ENCODE data around the gene GNG7. TPM values are rescaled to one million over a fixed set of nuclear protein-coding genes. Genes with fewer than 3 reads are reported as not detected.

GNG7 gene
- total RNA-seq, 2 donors from 2014 or later, result 2.1 to 4.5 TPM

- Mint-ChIP-seq H3K36me3 (ENCODE audit: low read depth) (no peaks in the 10 kb centered on the region), H3K4me1 (peaks cover 21% of the 10 kb centered on the region), H3K27ac (no peak overlapping the region), H3K27me3 (peaks cover 12% of the 10 kb centered on the region), H3K4me3 (no peak overlapping the region)
- DNase-seq (no peak), ATAC-seq (no peak)
- no peaks in the 10 kb centered on the region for H3K9me3 ChIP-seq (ENCODE audit: control insufficient read depth, low read length, poor library complexity, severe bottlenecking)
Measured at GRCh38 chr19:2490659-2491058, 211.8 kb downstream of the GNG7 start.

GRCh38 chr19:2488942-2489731 lies 213.4 kb downstream of the GNG7 start:
- Mint-ChIP-seq H3K4me1 (peaks cover 18% of the 10 kb centered on the region), H3K27me3 (peaks cover 12% of the 10 kb centered on the region), H3K27ac (no peak overlapping the region), H3K4me3 (peak overlapping the region; percentile 80), H3K36me3 (ENCODE audit: low read depth) (no peaks in the 10 kb centered on the region)
- ATAC-seq (peak; percentile 21), DNase-seq (no peak)
- no peaks in the 10 kb centered on the region for H3K9me3 ChIP-seq (ENCODE audit: control insufficient read depth, low read length, poor library complexity, severe bottlenecking)

- H3K27me3 Mint-ChIP-seq, result peaks cover 12% of the 10 kb centered on the region
- H3K4me3 Mint-ChIP-seq, result peak overlapping the region; percentile 73
Measured at GRCh38 chr19:2488405-2488941, 214.0 kb downstream of the GNG7 start.

GRCh38 chr19:2487842-2488241 lies 214.7 kb downstream of the GNG7 start:
- no peak for DNase-seq
- ATAC-seq, result no peak
- H3K27me3 Mint-ChIP-seq, result peaks cover 12% of the 10 kb centered on the region
- H3K4me3 Mint-ChIP-seq, result no peak overlapping the region
- H3K4me1 Mint-ChIP-seq, result peaks cover 12% of the 10 kb centered on the region
- H3K27ac Mint-ChIP-seq, result no peak overlapping the region
- H3K36me3 Mint-ChIP-seq (ENCODE audit: low read depth), result no peaks in the 10 kb centered on the region
- no peaks in the 10 kb centered on the region for H3K9me3 ChIP-seq (ENCODE audit: control insufficient read depth, low read length, poor library complexity, severe bottlenecking)

More at GRCh38 chr19:2488405-2488941, 214.0 kb downstream of the GNG7 start:
- DNase-seq, result no peak
- H3K4me1 Mint-ChIP-seq, result peaks cover 12% of the 10 kb centered on the region
- no peak overlapping the region for H3K27ac Mint-ChIP-seq
- ATAC-seq, result peak; percentile 30
- no peaks in the 10 kb centered on the region for H3K9me3 ChIP-seq (ENCODE audit: control insufficient read depth, low read length, poor library complexity, severe bottlenecking)
- no peaks in the 10 kb centered on the region for H3K36me3 Mint-ChIP-seq (ENCODE audit: low read depth)

- peak overlapping the region; percentile 71 for H3K4me3 Mint-ChIP-seq
- DNase-seq (no peak), ATAC-seq (no peak)
- no peaks in the 10 kb centered on the region for H3K9me3 ChIP-seq (ENCODE audit: control insufficient read depth, low read length, poor library complexity, severe bottlenecking)
- H3K27ac Mint-ChIP-seq, result peak overlapping the region; percentile 53
- peaks cover 10% of the 10 kb centered on the region for H3K4me1 Mint-ChIP-seq
- peaks cover 12% of the 10 kb centered on the region for H3K27me3 Mint-ChIP-seq
- peaks cover 3% of the 10 kb centered on the region for H3K36me3 Mint-ChIP-seq (ENCODE audit: low read depth)
Measured at GRCh38 chr19:2487090-2487489, 215.4 kb downstream of the GNG7 start.

- Mint-ChIP-seq H3K27ac (no peak overlapping the region), H3K27me3 (peaks cover 4% of the 10 kb centered on the region), H3K4me3 (no peak overlapping the region), H3K4me1 (peaks cover 10% of the 10 kb centered on the region), H3K36me3 (ENCODE audit: low read depth) (peaks cover 3% of the 10 kb centered on the region)
- ATAC-seq (no peak), DNase-seq (no peak)
- no peaks in the 10 kb centered on the region for H3K9me3 ChIP-seq (ENCODE audit: control insufficient read depth, low read length, poor library complexity, severe bottlenecking)
Measured at GRCh38 chr19:2485428-2485827, 217.1 kb downstream of the GNG7 start.

- no peak overlapping the region for H3K27ac Mint-ChIP-seq
- H3K4me3 Mint-ChIP-seq, result no peak overlapping the region
- no peaks in the 10 kb centered on the region for H3K27me3 Mint-ChIP-seq
Measured at GRCh38 chr19:2484178-2484937, 218.1 kb downstream of the GNG7 start.

GRCh38 chr19:2483484-2484151 lies 218.9 kb downstream of the GNG7 start:
- no peaks in the 10 kb centered on the region for H3K27me3 Mint-ChIP-seq
- DNase-seq, result no peak
- no peak overlapping the region for H3K27ac Mint-ChIP-seq
- no peak for ATAC-seq
- H3K4me3 Mint-ChIP-seq, result no peak overlapping the region
- H3K36me3 Mint-ChIP-seq (ENCODE audit: low read depth), result peaks cover 3% of the 10 kb centered on the region
- H3K9me3 ChIP-seq (ENCODE audit: control insufficient read depth, low read length, poor library complexity, severe bottlenecking), result no peaks in the 10 kb centered on the region
- peaks cover 8% of the 10 kb centered on the region for H3K4me1 Mint-ChIP-seq

More at GRCh38 chr19:2484178-2484937, 218.1 kb downstream of the GNG7 start:
- H3K9me3 ChIP-seq (ENCODE audit: control insufficient read depth, low read length, poor library complexity, severe bottlenecking), result no peaks in the 10 kb centered on the region
- Mint-ChIP-seq H3K36me3 (ENCODE audit: low read depth) (peaks cover 3% of the 10 kb centered on the region), H3K4me1 (peaks cover 9% of the 10 kb centered on the region)
- no peak for ATAC-seq
- no peak for DNase-seq

- ATAC-seq, result no peak
- H3K4me1 Mint-ChIP-seq, result peaks cover 11% of the 10 kb centered on the region
- no peak overlapping the region for H3K4me3 Mint-ChIP-seq
- H3K27me3 Mint-ChIP-seq, result no peaks in the 10 kb centered on the region
- no peak overlapping the region for H3K27ac Mint-ChIP-seq
- H3K36me3 Mint-ChIP-seq (ENCODE audit: low read depth), result peaks cover 5% of the 10 kb centered on the region
- DNase-seq, result no peak
- no peaks in the 10 kb centered on the region for H3K9me3 ChIP-seq (ENCODE audit: control insufficient read depth, low read length, poor library complexity, severe bottlenecking)
Measured at GRCh38 chr19:2483084-2483483, 219.4 kb downstream of the GNG7 start.

- H3K36me3 Mint-ChIP-seq (ENCODE audit: low read depth), result peaks cover 5% of the 10 kb centered on the region
- no peaks in the 10 kb centered on the region for H3K27me3 Mint-ChIP-seq
- H3K9me3 ChIP-seq (ENCODE audit: control insufficient read depth, low read length, poor library complexity, severe bottlenecking), result no peaks in the 10 kb centered on the region
- H3K27ac Mint-ChIP-seq, result no peak overlapping the region
- no peak for DNase-seq
- H3K4me3 Mint-ChIP-seq, result no peak overlapping the region
- no peak for ATAC-seq
- peaks cover 13% of the 10 kb centered on the region for H3K4me1 Mint-ChIP-seq
Measured at GRCh38 chr19:2482354-2483038, 220.0 kb downstream of the GNG7 start.

- no peak overlapping the region for H3K27ac Mint-ChIP-seq
- no peak for DNase-seq
- H3K4me3 Mint-ChIP-seq, result no peak overlapping the region
- no peaks in the 10 kb centered on the region for H3K9me3 ChIP-seq (ENCODE audit: control insufficient read depth, low read length, poor library complexity, severe bottlenecking)
- H3K36me3 Mint-ChIP-seq (ENCODE audit: low read depth), result peaks cover 9% of the 10 kb centered on the region
- ATAC-seq, result no peak
- H3K4me1 Mint-ChIP-seq, result peaks cover 22% of the 10 kb centered on the region
- no peaks in the 10 kb centered on the region for H3K27me3 Mint-ChIP-seq
Measured at GRCh38 chr19:2481466-2481865, 221.0 kb downstream of the GNG7 start.

- ATAC-seq (no peak), DNase-seq (no peak)
- H3K27ac Mint-ChIP-seq, result peak overlapping the region; percentile 95
- peaks cover 29% of the 10 kb centered on the region for H3K4me1 Mint-ChIP-seq
- no peaks in the 10 kb centered on the region for H3K27me3 Mint-ChIP-seq
- peak overlapping the region; percentile 96 for H3K4me3 Mint-ChIP-seq
- H3K36me3 Mint-ChIP-seq (ENCODE audit: low read depth), result peaks cover 9% of the 10 kb centered on the region
- no peaks in the 10 kb centered on the region for H3K9me3 ChIP-seq (ENCODE audit: control insufficient read depth, low read length, poor library complexity, severe bottlenecking)
Measured at GRCh38 chr19:2479556-2480194, 222.8 kb downstream of the GNG7 start.
